H1 (cell line): Measurements from ENCODE around the gene TTC3. TPM values are rescaled to one million over a fixed set of nuclear protein-coding genes. Genes with fewer than 3 reads are reported as not detected.

Source experiments
- POU5F1 ChIP-seq: IDR thresholded peaks from 2 replicates; pipeline ENCODE4 v1.6.1; 2011; ENCODE audit warnings: low read depth, mild to moderate bottlenecking, low read length, moderate library complexity
- SAP30 ChIP-seq: fragments of 300-600 bp; sonication (generic); IDR thresholded peaks from 2 replicates; pipeline ENCODE4 v1.7.1; 2012; ENCODE audit warnings: low read length, moderate library complexity, mild to moderate bottlenecking, inconsistent platforms; ENCODE audit not compliant: insufficient read depth, insufficient replicate concordance
- SUZ12 ChIP-seq: fragments of 200-600 bp; sonication (generic); IDR thresholded peaks from 2 replicates; pipeline ENCODE4 v1.6.1; 2012; ENCODE audit warnings: mild to moderate bottlenecking, inconsistent platforms, low read length, moderate library complexity, mixed read lengths
- polyA plus RNA-seq, 7 experiments: library from polyadenylated mRNA; depleted of rRNA in 3 of 7; stranded (reverse) in 5 of 7; unstranded in 2 of 7; fragments of >200 nt in 5 of 7; fragments of 200-250 nt in 2 of 7; gene quantifications; 1 replicate in 5 of 7; 2 replicates in 1 of 7; 4 replicates in 1 of 7; pipeline versions ENCODE4 v1.2.1 to v1.2.3, GENCODE V29; 2011 to 2013; ENCODE audit warnings: missing spikeins in 2 of 7, mixed read lengths in 2 of 7
- total RNA-seq: library from RNA; stranded (reverse); fragmentation: NEBNext Ultra II Directional; extraction: Animal tissue kit (Norgen Biotek cat#: 25700); gene quantifications from 2 replicates; pipeline ENCODE4 v1.2.1, GENCODE V29; 2021
- TF ChIP-seq, protein P1 (sequence below): IDR thresholded peaks from 2 replicates; pipeline ENCODE4 v1.6.1; 2012; ENCODE audit warnings: inconsistent platforms

TTC3 gene
- total and polyA plus RNA-seq, 2 of the 8 experiments (the other 6 are each of a cell fraction or from before 2014, with no cell fraction given): 11.0 to 36.2 TPM

DNA sequence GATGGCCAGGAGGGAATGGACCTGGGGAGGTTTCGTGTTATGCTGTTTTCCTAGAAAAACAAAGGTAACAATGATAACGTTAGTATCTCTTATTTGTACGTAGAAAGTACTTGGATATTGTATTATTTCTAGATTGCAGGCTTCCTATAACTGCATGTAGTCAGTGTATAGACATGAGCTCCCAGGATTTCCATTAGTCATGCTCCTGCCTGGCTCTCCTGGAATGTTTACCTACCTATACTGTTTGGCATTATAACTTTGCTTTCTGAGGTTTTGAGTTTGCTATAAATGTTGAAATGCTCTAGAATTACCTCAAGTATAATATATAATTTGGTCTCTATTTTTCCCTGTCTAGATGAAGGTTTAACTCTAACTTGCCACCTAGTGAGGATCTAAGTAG, 66.1 kb downstream of the TTC3 start (continued):
- TF ChIP-seq SUZ12 (no peak), SAP30 (no peak), POU5F1 (no peak)
- TF ChIP-seq, protein P1, sequence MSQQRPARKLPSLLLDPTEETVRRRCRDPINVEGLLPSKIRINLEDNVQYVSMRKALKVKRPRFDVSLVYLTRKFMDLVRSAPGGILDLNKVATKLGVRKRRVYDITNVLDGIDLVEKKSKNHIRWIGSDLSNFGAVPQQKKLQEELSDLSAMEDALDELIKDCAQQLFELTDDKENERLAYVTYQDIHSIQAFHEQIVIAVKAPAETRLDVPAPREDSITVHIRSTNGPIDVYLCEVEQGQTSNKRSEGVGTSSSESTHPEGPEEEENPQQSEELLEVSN: no peak
- TF ChIP-seq, all 59 proteins: peak for 0
